HEK293 (cell line): ENCODE results near the gene OPCML.

Experiments used
- PRDM10 ChIP-seq: fragments of 450-650 bp; formaldehyde crosslinking; IDR thresholded peaks from 2 replicates; pipeline ENCODE4 v1.5.1; 2016; ENCODE audit warnings: missing biosample characterization, missing genetic modification characterization
- REST ChIP-seq: fragments of 450-650 bp; formaldehyde crosslinking; IDR thresholded peaks from 2 replicates; pipeline ENCODE4 v1.5.1; 2016; ENCODE audit warnings: missing biosample characterization, missing genetic modification characterization
- SP2 ChIP-seq: fragments of 450-650 bp; formaldehyde crosslinking; IDR thresholded peaks from 2 replicates; pipeline ENCODE4 v1.5.1; 2016; ENCODE audit warnings: missing biosample characterization, missing genetic modification characterization
- ZBTB21 ChIP-seq: fragments of 450-650 bp; formaldehyde crosslinking; IDR thresholded peaks from 2 replicates; pipeline ENCODE4 v1.5.1; 2017; ENCODE audit warnings: missing biosample characterization, missing genetic modification characterization
- ZNF157 ChIP-seq: fragments of 450-650 bp; formaldehyde crosslinking; IDR thresholded peaks from 2 replicates; pipeline ENCODE4 v1.5.1; 2016; ENCODE audit warnings: missing biosample characterization, missing genetic modification characterization
- ZNF274 ChIP-seq, 2 experiments: fragments of 200-500 bp in 1 of 2; fragments of 450-650 bp in 1 of 2; sonication (Bioruptor generic) in 1 of 2; formaldehyde crosslinking in 1 of 2; IDR thresholded peaks; 2 replicates each; pipeline versions ENCODE4 v1.5.1 to v1.6.1; 2014 to 2016; ENCODE audit warnings: borderline replicate concordance in 1 of 2, inconsistent platforms in 1 of 2, low read length in 1 of 2, missing biosample characterization in 1 of 2, missing genetic modification characterization in 1 of 2
- ZNF311 ChIP-seq: fragments of 450-650 bp; formaldehyde crosslinking; IDR thresholded peaks from 2 replicates; pipeline ENCODE4 v1.5.1; 2017; ENCODE audit warnings: missing biosample characterization, missing genetic modification characterization, borderline replicate concordance
- ZNF501 ChIP-seq: fragments of 450-650 bp; formaldehyde crosslinking; IDR thresholded peaks from 2 replicates; pipeline ENCODE4 v1.5.1; 2016; ENCODE audit warnings: missing biosample characterization, missing genetic modification characterization
- ZNF658 ChIP-seq: fragments of 450-650 bp; formaldehyde crosslinking; IDR thresholded peaks from 2 replicates; pipeline ENCODE4; 2016; ENCODE audit warnings: missing biosample characterization, missing genetic modification characterization
- ZNF768 ChIP-seq: fragments of 450-650 bp; formaldehyde crosslinking; IDR thresholded peaks from 2 replicates; pipeline ENCODE4 v1.5.1; 2018; ENCODE audit warnings: missing biosample characterization, mild to moderate bottlenecking, missing genetic modification characterization
- ZNF777 ChIP-seq: fragments of 450-650 bp; formaldehyde crosslinking; IDR thresholded peaks from 2 replicates; pipeline ENCODE4 v1.5.1; 2017; ENCODE audit warnings: missing biosample characterization, missing genetic modification characterization, borderline replicate concordance
- TF ChIP-seq, protein P1 (sequence below): fragments of 450-650 bp; formaldehyde crosslinking; IDR thresholded peaks from 2 replicates; pipeline ENCODE4 v1.5.1; 2016; ENCODE audit warnings: missing biosample characterization, missing genetic modification characterization
- TF ChIP-seq, protein P2 (sequence below): fragments of 450-650 bp; formaldehyde crosslinking; IDR thresholded peaks from 2 replicates; pipeline ENCODE4 v1.5.1; 2016; ENCODE audit warnings: missing biosample characterization, missing genetic modification characterization

GRCh38 chr11:132538642-132539041 lies 993.7 kb downstream of the OPCML start:
- no peak for TF ChIP-seq ZNF311 (tag by site-specific recombination)
- TF ChIP-seq ZNF274 (IDR thresholded peaks at IDR 0.05; ENCODE audit: low read length) = no peak
- no peak for TF ChIP-seq ZNF274 (tag by site-specific recombination; IDR thresholded peaks at IDR 0.05; ENCODE audit: borderline replicate concordance)
- TF ChIP-seq, protein P1, sequence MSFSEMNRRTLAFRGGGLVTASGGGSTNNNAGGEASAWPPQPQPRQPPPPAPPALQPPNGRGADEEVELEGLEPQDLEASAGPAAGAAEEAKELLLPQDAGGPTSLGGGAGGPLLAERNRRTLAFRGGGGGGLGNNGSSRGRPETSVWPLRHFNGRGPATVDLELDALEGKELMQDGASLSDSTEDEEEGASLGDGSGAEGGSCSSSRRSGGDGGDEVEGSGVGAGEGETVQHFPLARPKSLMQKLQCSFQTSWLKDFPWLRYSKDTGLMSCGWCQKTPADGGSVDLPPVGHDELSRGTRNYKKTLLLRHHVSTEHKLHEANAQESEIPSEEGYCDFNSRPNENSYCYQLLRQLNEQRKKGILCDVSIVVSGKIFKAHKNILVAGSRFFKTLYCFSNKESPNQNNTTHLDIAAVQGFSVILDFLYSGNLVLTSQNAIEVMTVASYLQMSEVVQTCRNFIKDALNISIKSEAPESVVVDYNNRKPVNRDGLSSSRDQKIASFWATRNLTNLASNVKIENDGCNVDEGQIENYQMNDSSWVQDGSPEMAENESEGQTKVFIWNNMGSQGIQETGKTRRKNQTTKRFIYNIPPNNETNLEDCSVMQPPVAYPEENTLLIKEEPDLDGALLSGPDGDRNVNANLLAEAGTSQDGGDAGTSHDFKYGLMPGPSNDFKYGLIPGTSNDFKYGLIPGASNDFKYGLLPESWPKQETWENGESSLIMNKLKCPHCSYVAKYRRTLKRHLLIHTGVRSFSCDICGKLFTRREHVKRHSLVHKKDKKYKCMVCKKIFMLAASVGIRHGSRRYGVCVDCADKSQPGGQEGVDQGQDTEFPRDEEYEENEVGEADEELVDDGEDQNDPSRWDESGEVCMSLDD = no peak
- no peak for TF ChIP-seq ZNF501 (tag by site-specific recombination)
- no peak for TF ChIP-seq ZNF658 (tag by site-specific recombination)
- no peak for TF ChIP-seq REST (tag by site-specific recombination)
- no peak for TF ChIP-seq ZBTB21 (tag by site-specific recombination)
- no peak for TF ChIP-seq PRDM10 (tag by site-specific recombination)
- TF ChIP-seq ZNF777 (tag by site-specific recombination) = no peak
- TF ChIP-seq, protein P2, sequence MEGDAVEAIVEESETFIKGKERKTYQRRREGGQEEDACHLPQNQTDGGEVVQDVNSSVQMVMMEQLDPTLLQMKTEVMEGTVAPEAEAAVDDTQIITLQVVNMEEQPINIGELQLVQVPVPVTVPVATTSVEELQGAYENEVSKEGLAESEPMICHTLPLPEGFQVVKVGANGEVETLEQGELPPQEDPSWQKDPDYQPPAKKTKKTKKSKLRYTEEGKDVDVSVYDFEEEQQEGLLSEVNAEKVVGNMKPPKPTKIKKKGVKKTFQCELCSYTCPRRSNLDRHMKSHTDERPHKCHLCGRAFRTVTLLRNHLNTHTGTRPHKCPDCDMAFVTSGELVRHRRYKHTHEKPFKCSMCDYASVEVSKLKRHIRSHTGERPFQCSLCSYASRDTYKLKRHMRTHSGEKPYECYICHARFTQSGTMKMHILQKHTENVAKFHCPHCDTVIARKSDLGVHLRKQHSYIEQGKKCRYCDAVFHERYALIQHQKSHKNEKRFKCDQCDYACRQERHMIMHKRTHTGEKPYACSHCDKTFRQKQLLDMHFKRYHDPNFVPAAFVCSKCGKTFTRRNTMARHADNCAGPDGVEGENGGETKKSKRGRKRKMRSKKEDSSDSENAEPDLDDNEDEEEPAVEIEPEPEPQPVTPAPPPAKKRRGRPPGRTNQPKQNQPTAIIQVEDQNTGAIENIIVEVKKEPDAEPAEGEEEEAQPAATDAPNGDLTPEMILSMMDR (tag by site-specific recombination) = no peak
- TF ChIP-seq ZNF157 (tag by site-specific recombination) = no peak
- TF ChIP-seq ZNF768 (tag by site-specific recombination) = no peak
- no peak for TF ChIP-seq SP2
